IMR-90 (cell line): ENCODE data around the gene SRMS. TPM values are rescaled to one million over a fixed set of nuclear protein-coding genes. Genes with fewer than 3 reads are reported as not detected.
A peak's percentile ranks its signal among the peaks of the same experiment; 100 is the strongest.

Experiments used
- ATAC-seq: fragments of 200-7000 bp; cut with Tn5 transposase; 2 replicates; pipeline ENCODE4 v1.9.1; 2020; ENCODE audit warnings: low read depth, mild to moderate bottlenecking, moderate library complexity
- BruUV-seq: library from RNA; stranded (reverse); fragments of 400-500 nt; replicated peaks from 2 replicates; lab custom pipeline; 2021; lab: Mats Ljungman, UMichigan
- CTCF ChIA-PET: fragments of 300-600 bp; formaldehyde crosslinking; extraction: SDS; loops from one replicate; lab custom pipeline; 2021; ENCODE audit warnings: antibody characterized with exemption; lab: Yijun Ruan, JAX
- POLR2A ChIA-PET: fragments of 300-600 bp; sonication (Branson Sonifier 250); formaldehyde crosslinking; loops from one replicate; lab custom pipeline; 2022; ENCODE audit warnings: antibody characterized with exemption; ENCODE audit not compliant: unreplicated experiment; lab: Charles Lee
- DNase-seq: peaks from one replicate; pipeline ENCODE4 v3.0.0; 2013
- H2AFZ ChIP-seq: replicated peaks from 2 replicates; pipeline ENCODE3; 2013; ENCODE audit warnings: low read length, mild to moderate bottlenecking; ENCODE audit not compliant: poor library complexity
- H2AK5ac ChIP-seq: 2 replicates; pipeline ENCODE4 v1.6.1; 2013; ENCODE audit warnings: low read depth, low read length, inconsistent platforms
- H2AK9ac ChIP-seq: replicated peaks from 2 replicates; pipeline ENCODE3; 2013; ENCODE audit warnings: mild to moderate bottlenecking, low read depth, low read length, moderate library complexity; ENCODE audit not compliant: poor library complexity
- H2BK120ac ChIP-seq: 2 replicates; pipeline ENCODE4 v1.6.1; 2013; ENCODE audit warnings: low read depth, low read length, inconsistent platforms
- H2BK15ac ChIP-seq: 3 replicates; pipeline ENCODE4 v1.6.1; 2013; ENCODE audit warnings: low read depth, low read length, inconsistent platforms
- H2BK20ac ChIP-seq: 2 replicates; pipeline ENCODE4 v1.6.1; 2013; ENCODE audit warnings: low read depth, mild to moderate bottlenecking, inconsistent platforms, low read length, moderate library complexity
- H2BK5ac ChIP-seq: 2 replicates; pipeline ENCODE4 v1.6.1; 2013; ENCODE audit warnings: mild to moderate bottlenecking, low read depth, low read length, inconsistent platforms; ENCODE audit not compliant: poor library complexity, severe bottlenecking
- H3K14ac ChIP-seq: replicated peaks from 2 replicates; pipeline ENCODE4 v1.6.1; 2013; ENCODE audit warnings: low read depth, low read length, inconsistent platforms
- H3K18ac ChIP-seq: 2 replicates; pipeline ENCODE4 v1.6.1; 2013; ENCODE audit warnings: low read depth, low read length, control low read depth
- H3K23ac ChIP-seq: 2 replicates; pipeline ENCODE4 v1.6.1; 2013; ENCODE audit warnings: low read depth, low read length, inconsistent platforms
- H3K27ac ChIP-seq: 2 replicates; pipeline ENCODE4 v1.5.1; 2013; ENCODE audit warnings: mild to moderate bottlenecking, control low read depth, low read length; ENCODE audit not compliant: insufficient read depth
- H3K27me3 ChIP-seq: 2 replicates; pipeline ENCODE4 v1.6.1; 2013; ENCODE audit warnings: low read length; ENCODE audit not compliant: control insufficient read depth, insufficient read depth
- H3K36me3 ChIP-seq: 2 replicates; pipeline ENCODE4 v1.6.1; 2013; ENCODE audit warnings: low read length, mixed read lengths; ENCODE audit not compliant: control insufficient read depth, insufficient read depth
- H3K4ac ChIP-seq: 2 replicates; pipeline ENCODE4 v1.6.1; 2013; ENCODE audit warnings: low read depth, low read length, inconsistent platforms
- H3K4me1 ChIP-seq: 2 replicates; pipeline ENCODE4 v1.6.1; 2013; ENCODE audit warnings: low read length, mixed read lengths; ENCODE audit not compliant: control insufficient read depth, insufficient read depth
- H3K4me2 ChIP-seq: 2 replicates; pipeline ENCODE4 v1.6.1; 2013; ENCODE audit warnings: low read depth, mild to moderate bottlenecking, control low read depth, low read length, moderate library complexity
- H3K4me3 ChIP-seq: 2 replicates; pipeline ENCODE4 v1.5.1; 2013; ENCODE audit warnings: low read depth, mild to moderate bottlenecking, control low read depth, low read length, moderate library complexity; ENCODE audit not compliant: insufficient read depth
- H3K56ac ChIP-seq: 2 replicates; pipeline ENCODE4 v1.6.1; 2013; ENCODE audit warnings: low read length, inconsistent platforms; ENCODE audit not compliant: insufficient read depth; ENCODE audit errors: extremely low read depth
- H3K79me1 ChIP-seq, 2 experiments: 2 replicates each; pipeline ENCODE4 v1.6.1; 2013; ENCODE audit warnings: low read length in 2 of 2, inconsistent platforms in 1 of 2, low read depth in 1 of 2
- H3K9ac ChIP-seq: 2 replicates; pipeline ENCODE4 v1.6.1; 2013; ENCODE audit warnings: low read depth, low read length, control low read depth
- H3K9me1 ChIP-seq: 2 replicates; pipeline ENCODE4 v1.6.1; 2013; ENCODE audit warnings: low read length, inconsistent platforms; ENCODE audit not compliant: insufficient read depth
- H3K9me3 ChIP-seq: 2 replicates; pipeline ENCODE4 v1.6.1; 2013; ENCODE audit warnings: low read length; ENCODE audit not compliant: control insufficient read depth, insufficient read depth
- H4K20me1 ChIP-seq: 2 replicates; pipeline ENCODE4 v1.6.1; 2013; ENCODE audit warnings: low read length, inconsistent platforms; ENCODE audit not compliant: insufficient read depth
- H4K5ac ChIP-seq: 2 replicates; pipeline ENCODE4 v1.6.1; 2013; ENCODE audit warnings: mild to moderate bottlenecking, low read depth, low read length, control low read depth
- H4K8ac ChIP-seq, 2 experiments: 2 replicates each; pipeline ENCODE4 v1.6.1; 2013; ENCODE audit warnings: low read depth in 2 of 2, low read length in 2 of 2, control low read depth in 1 of 2, inconsistent platforms in 1 of 2
- H4K91ac ChIP-seq: 2 replicates; pipeline ENCODE4 v1.6.1; 2013; ENCODE audit warnings: low read depth, low read length, inconsistent platforms; ENCODE audit not compliant: insufficient read depth
- BHLHE40 ChIP-seq: fragments of 150-350 bp; IDR thresholded peaks from 2 replicates; pipeline ENCODE4 v1.6.1; 2016; ENCODE audit warnings: mild to moderate bottlenecking, low read depth, low read length
- FOS ChIP-seq: fragments of 150-350 bp; IDR thresholded peaks from 2 replicates; pipeline ENCODE4 v1.6.1; 2016; ENCODE audit warnings: low read depth, low read length
- MXI1 ChIP-seq: IDR thresholded peaks from 2 replicates; pipeline ENCODE4 v1.6.1; 2012; ENCODE audit warnings: low read depth, mild to moderate bottlenecking, low read length, moderate library complexity, borderline replicate concordance
- POLR2A ChIP-seq: IDR thresholded peaks from 2 replicates; pipeline ENCODE4 v1.6.1; 2012; ENCODE audit warnings: mild to moderate bottlenecking, low read depth, low read length
- RAD21 ChIP-seq: IDR thresholded peaks from 2 replicates; pipeline ENCODE4 v1.6.1; 2012; ENCODE audit warnings: low read length, improper control_type of control experiment
- RCOR1 ChIP-seq: IDR thresholded peaks from 2 replicates; pipeline ENCODE4 v1.6.1; 2012; ENCODE audit warnings: mild to moderate bottlenecking, low read length, improper control_type of control experiment; ENCODE audit not compliant: insufficient replicate concordance
- RFX5 ChIP-seq: IDR thresholded peaks from 2 replicates; pipeline ENCODE4 v1.8.0; 2012; ENCODE audit warnings: low read depth, mild to moderate bottlenecking, low read length, moderate library complexity
- SMC3 ChIP-seq: fragments of 150-350 bp; IDR thresholded peaks from 2 replicates; pipeline ENCODE4 v1.6.1; 2016; ENCODE audit warnings: low read depth, mild to moderate bottlenecking, antibody characterized with exemption, low read length, moderate library complexity
- WGBS, 2 experiments: methylation state at CpG; one replicate each; pipeline versions ENCODE4 v1.1.5 to v1.1.7; 2013; ENCODE audit warnings: missing lambda C conversion rate in 2 of 2; ENCODE audit not compliant: insufficient read length in 1 of 2; ENCODE audit errors: extremely low coverage in 2 of 2; 5-methylcytosine and 5-hydroxymethylcytosine counted together
- dilution Hi-C: fragments of 300-500 bp; cut with HindIII; formaldehyde crosslinking; loops from one replicate; pipeline ENCODE4 v1.14.3; 2018; ENCODE audit warnings: low sequenced_read_pairs; ENCODE audit not compliant: unreplicated experiment
- in situ Hi-C: fragments of 300-500 bp; cut with MboI; formaldehyde crosslinking; loops from 3 replicates; pipeline ENCODE4 v1.14.3; 2019; ENCODE audit warnings: low sequenced_read_pairs, inconsistent platforms, mixed read lengths
- intact Hi-C: fragments of 100-400 bp; cut with micrococcal nuclease; formaldehyde crosslinking; loops from 2 replicates; pipeline ENCODE4 v1.10.0; 2022
- polyA plus RNA-seq, 3 experiments: library from polyadenylated mRNA; depleted of rRNA; stranded (reverse); fragments of >200 nt; gene quantifications; 2 replicates each; pipeline ENCODE4 v1.2.3, GENCODE V29; 2012; ENCODE audit warnings: low replicate concordance in 1 of 3
- total RNA-seq: library from RNA; depleted of rRNA; stranded (reverse); fragments of >200 nt; gene quantifications from 2 replicates; pipeline ENCODE4 v1.2.3, GENCODE V29; 2012

Gene SRMS
- total and polyA plus RNA-seq, 2 of the 4 experiments (the other 2 are of a cell fraction), result not detected

DNA sequence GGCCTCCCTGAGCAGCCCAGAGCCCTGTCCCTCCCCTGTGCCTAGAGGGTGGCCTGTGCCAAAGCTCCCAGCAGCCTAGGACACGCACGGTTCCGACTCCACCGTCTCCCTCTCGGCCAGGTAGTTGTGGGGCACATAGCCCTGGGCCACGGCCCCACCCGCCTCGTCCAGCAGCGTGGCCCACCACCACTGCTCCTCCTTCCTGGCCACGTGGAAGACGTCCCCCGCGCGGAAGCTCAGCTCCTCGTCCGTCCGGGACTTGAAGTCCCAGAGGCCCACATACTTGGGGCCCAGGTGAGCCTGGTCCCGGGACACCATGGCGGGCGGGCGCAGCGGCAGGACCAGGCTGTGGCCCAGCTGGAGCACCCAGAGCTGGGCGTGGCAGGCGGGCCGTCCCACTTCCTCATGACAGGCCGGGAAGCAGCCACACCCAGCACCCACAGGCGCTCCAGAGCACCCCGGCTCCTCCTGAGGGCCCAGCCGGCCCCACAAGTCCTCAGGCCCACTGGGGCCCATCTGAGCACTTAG, 10.5 kb downstream of the SRMS start, which contains the start of gene PTK6 (continued):
- no peak for TF ChIP-seq RCOR1
- no peak for TF ChIP-seq SMC3
- TF ChIP-seq RFX5, result no peak

DNA sequence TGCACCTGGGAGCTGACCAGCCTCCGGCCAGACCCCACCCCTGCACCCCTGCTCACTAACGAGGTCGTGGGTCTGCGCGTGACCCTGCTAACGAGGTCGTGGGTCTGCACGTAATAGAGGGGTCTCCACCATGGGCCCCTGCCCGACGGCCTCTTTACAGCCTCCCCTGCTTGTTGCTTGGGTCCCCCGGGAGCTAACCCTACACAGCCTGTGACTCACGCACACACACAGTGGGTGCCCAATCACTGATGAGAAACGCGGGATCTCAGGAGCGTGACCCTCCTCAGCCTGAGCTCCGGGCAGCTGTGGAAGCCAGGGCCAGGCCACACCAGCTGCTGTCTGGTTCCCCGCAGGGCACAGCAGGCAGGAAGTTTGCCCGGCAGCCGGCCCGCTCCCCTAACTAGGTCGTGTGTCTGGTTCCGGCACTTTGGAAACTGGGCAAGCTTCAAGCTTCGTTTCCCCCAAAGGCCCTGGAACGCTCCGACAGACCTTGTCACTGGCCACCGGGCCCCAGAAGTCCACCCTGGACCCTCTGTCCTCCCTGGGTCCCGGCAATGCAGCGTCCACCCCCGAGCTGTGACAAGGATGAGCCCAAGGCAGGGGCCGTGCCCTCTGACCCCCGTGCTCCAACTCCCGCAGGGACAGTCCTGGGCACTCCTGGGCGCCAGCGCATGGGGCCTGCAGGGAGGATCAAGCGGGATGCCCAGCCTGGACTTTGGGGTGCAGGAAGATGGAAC, 11.1 kb downstream of the SRMS start:
- Histone ChIP-seq H3K9me3 (no peaks in the 10 kb centered on the region), H2AK5ac (no peak overlapping the region; the same call in 1 of the 2 replicates), H3K9me1 (no peaks in the 10 kb centered on the region), H4K91ac (no peak overlapping the region), H3K27ac (no peak overlapping the region), H3K23ac (no peak overlapping the region), H3K9ac (no peak overlapping the region), H2AFZ (peak overlapping the region; percentile 32), H4K8ac (no peak overlapping the region), H3K79me1 (no peaks in the 10 kb centered on the region), H3K27me3 (peaks cover 4% of the 10 kb centered on the region; the same call in 1 of the 2 replicates), H3K4me2 (no peak overlapping the region), H3K56ac (no peak overlapping the region), H2BK20ac (no peak overlapping the region), H4K5ac (no peak overlapping the region), H3K36me3 (no peaks in the 10 kb centered on the region), H4K20me1 (no peaks in the 10 kb centered on the region), H2BK120ac (no peak overlapping the region), H3K4me1 (peaks cover 3% of the 10 kb centered on the region; the same call in 1 of the 2 replicates), H3K4me3 (no peak overlapping the region), H2AK9ac (peak overlapping the region; percentile 0), H2BK5ac (no peak overlapping the region), H2BK15ac (no peak overlapping the region), H3K4ac (no peak overlapping the region), H3K18ac (no peak overlapping the region), H3K14ac (no peak overlapping the region)
- intact Hi-C loops (loop anchor here (5.0 to 10.0 kb wide), 3 partner anchors 118 to 521 kb away; partner anchors contain the start of genes RTEL1, STMN3 and UCKL1), in situ Hi-C loops (loop anchor here (10.0 kb wide), 2 partner anchors 328 to 438 kb away; partner anchors contain the start of genes ABHD16B, SAMD10 and TPD52L2), dilution Hi-C loops (no loop called here)
- BruUV-seq, result no TSS peak
- WGBS, 2 experiments, result 74% methylated on average over 13 of the region's 35 CpGs; no CpG with 5 or more reads in 1 of the 2 experiments
- ChIA-PET POLR2A (no interaction called here), CTCF (no interaction called here)
- ATAC-seq (no peak), DNase-seq (peak; percentile 29)
- no peak for TF ChIP-seq SMC3
- no peak for TF ChIP-seq RAD21
- no peak for TF ChIP-seq RFX5
- TF ChIP-seq POLR2A, result no peak
- TF ChIP-seq MXI1, result no peak
- TF ChIP-seq BHLHE40, result no peak
- TF ChIP-seq FOS, result no peak
